Naive B cell (primary cell): ENCODE data around the gene FGFR2. TPM values are rescaled to one million over a fixed set of nuclear protein-coding genes. Genes with fewer than 3 reads are reported as not detected.

Experiments
- ATAC-seq, 2 donors: fragments of 150-1000 bp; cut with Tn5 transposase; 2 replicates each; pipeline ENCODE4 v1.10.0; 2021; ENCODE audit warnings: low read depth in 2 of 2, mild to moderate bottlenecking in 2 of 2, moderate library complexity in 2 of 2
- DNase-seq: peaks from one replicate; pipeline ENCODE4 v3.0.0; 2022
- H3K27ac Mint-ChIP-seq, 6 donors: one replicate each; pipeline ENCODE4 v1.8.0; 2020 to 2022; ENCODE audit warnings: mild to moderate bottlenecking in 6 of 6, mixed read lengths in 6 of 6, moderate library complexity in 5 of 6, inconsistent platforms in 2 of 6
- H3K27me3 Mint-ChIP-seq, 3 donors: one replicate each; pipeline ENCODE4 v1.8.0; 2021 to 2022; ENCODE audit warnings: mixed read lengths in 3 of 3, mild to moderate bottlenecking in 1 of 3
- H3K36me3 Mint-ChIP-seq, 2 donors: one replicate each; pipeline ENCODE4 v1.8.0; 2020 to 2022; ENCODE audit warnings: mixed read lengths in 2 of 2, inconsistent platforms in 1 of 2, mild to moderate bottlenecking in 1 of 2
- H3K4me1 Mint-ChIP-seq, 3 donors: one replicate each; pipeline ENCODE4 v1.8.0; 2020 to 2022; ENCODE audit warnings: mixed read lengths in 3 of 3, inconsistent platforms in 1 of 3, mild to moderate bottlenecking in 1 of 3, moderate library complexity in 1 of 3
- H3K4me3 Mint-ChIP-seq, 8 donors: one replicate each; pipeline ENCODE4 v1.8.0; 2020 to 2022; ENCODE audit warnings: mild to moderate bottlenecking in 8 of 8, mixed read lengths in 8 of 8, moderate library complexity in 8 of 8, inconsistent platforms in 2 of 8
- H3K9me3 Mint-ChIP-seq, 7 donors: one replicate each; pipeline ENCODE4 v1.8.0; 2020 to 2022; ENCODE audit warnings: mixed read lengths in 7 of 7, mild to moderate bottlenecking in 5 of 7, inconsistent platforms in 2 of 7, moderate library complexity in 1 of 7
- polyA plus RNA-seq, 6 donors: library from polyadenylated mRNA; unstranded; fragments of 300-500 nt; fragmentation: Illumina TruSeq; gene quantifications; one replicate each; pipeline ENCODE4 v1.2.3, GENCODE V29; 2021; ENCODE audit warnings: low read depth in 6 of 6

The FGFR2 gene
- polyA plus RNA-seq, 6 donors from 2014 or later, result not detected

GRCh38 chr10:121519411-121519810 is 78.8 kb downstream of the FGFR2 start:
- DNase-seq (no peak), ATAC-seq (no peak)
- no peaks in the 10 kb centered on the region for H3K36me3 Mint-ChIP-seq
- peaks cover 0 to 11% (median 2%) of the 10 kb centered on the region in 7 donors for H3K9me3 Mint-ChIP-seq
- H3K27me3 Mint-ChIP-seq, result no peaks in the 10 kb centered on the region
- no peak overlapping the region for H3K27ac Mint-ChIP-seq
- H3K4me1 Mint-ChIP-seq, result no peaks in the 10 kb centered on the region
- no peak overlapping the region for H3K4me3 Mint-ChIP-seq

- Mint-ChIP-seq H3K4me1 (no peaks in the 10 kb centered on the region), H3K27ac (no peak overlapping the region), H3K27me3 (no peaks in the 10 kb centered on the region), H3K4me3 (no peak overlapping the region), H3K9me3 (peaks cover 0 to 11% (median 2%) of the 10 kb centered on the region in 7 donors), H3K36me3 (no peaks in the 10 kb centered on the region)
- DNase-seq (no peak), ATAC-seq (no peak)
Observed at GRCh38 chr10:121518333-121518732, 79.9 kb downstream of the FGFR2 start.

GRCh38 chr10:121516093-121516865 is 82.0 kb downstream of the FGFR2 start:
- ATAC-seq, result no peak
- H3K27me3 Mint-ChIP-seq, result no peaks in the 10 kb centered on the region
- no peak overlapping the region for H3K4me3 Mint-ChIP-seq
- H3K4me1 Mint-ChIP-seq, result no peaks in the 10 kb centered on the region
- H3K27ac Mint-ChIP-seq, result no peak overlapping the region
- H3K9me3 Mint-ChIP-seq, result peaks cover 0 to 7% (median 2%) of the 10 kb centered on the region in 7 donors
- DNase-seq, result no peak
- no peaks in the 10 kb centered on the region for H3K36me3 Mint-ChIP-seq

GRCh38 chr10:121514141-121514865 is 83.9 kb downstream of the FGFR2 start:
- DNase-seq, result no peak
- Mint-ChIP-seq H3K4me1 (no peaks in the 10 kb centered on the region), H3K9me3 (peaks cover 0 to 2% (median 0%) of the 10 kb centered on the region in 7 donors), H3K27ac (no peak overlapping the region), H3K27me3 (no peaks in the 10 kb centered on the region), H3K36me3 (no peaks in the 10 kb centered on the region), H3K4me3 (no peak overlapping the region)
- no peak for ATAC-seq

GRCh38 chr10:121511943-121512342 is 86.3 kb downstream of the FGFR2 start:
- DNase-seq (no peak), ATAC-seq (no peak)
- Mint-ChIP-seq H3K27me3 (no peaks in the 10 kb centered on the region), H3K36me3 (no peaks in the 10 kb centered on the region), H3K4me3 (no peak overlapping the region), H3K4me1 (no peaks in the 10 kb centered on the region), H3K9me3 (no peaks in the 10 kb centered on the region), H3K27ac (no peak overlapping the region)

DNA sequence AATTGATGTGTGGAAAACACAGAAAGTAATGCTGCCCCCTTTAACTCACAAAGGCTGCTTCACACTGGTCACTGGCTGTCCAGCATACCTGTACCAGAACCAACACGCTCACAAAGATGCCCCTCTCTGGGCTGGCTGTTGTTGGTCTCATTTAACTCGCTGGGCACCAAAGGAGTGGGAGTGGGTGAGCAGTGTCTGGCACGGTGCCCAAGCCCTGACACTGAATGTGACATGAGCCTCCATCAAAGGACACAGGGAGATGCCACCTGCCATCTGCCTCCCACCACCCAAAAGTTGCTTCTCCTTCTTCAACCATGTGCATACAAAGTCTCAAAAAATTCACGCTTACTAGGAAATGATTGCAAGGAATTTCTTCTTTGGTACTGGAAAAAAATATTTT is 86.8 kb downstream of the FGFR2 start:
- Mint-ChIP-seq H3K4me3 (no peak overlapping the region), H3K9me3 (no peaks in the 10 kb centered on the region), H3K36me3 (no peaks in the 10 kb centered on the region), H3K27ac (no peak overlapping the region), H3K27me3 (no peaks in the 10 kb centered on the region), H3K4me1 (no peaks in the 10 kb centered on the region)
- ATAC-seq (no peak), DNase-seq (no peak)

- H3K27me3 Mint-ChIP-seq, result no peaks in the 10 kb centered on the region
- ATAC-seq (no peak), DNase-seq (no peak)
- no peaks in the 10 kb centered on the region for H3K36me3 Mint-ChIP-seq
- no peaks in the 10 kb centered on the region for H3K9me3 Mint-ChIP-seq
- no peaks in the 10 kb centered on the region for H3K4me1 Mint-ChIP-seq
- no peak overlapping the region for H3K27ac Mint-ChIP-seq
- H3K4me3 Mint-ChIP-seq, result peak overlapping the region in 1 of 8 donors; percentile 35
Observed at GRCh38 chr10:121510201-121510771, 88.0 kb downstream of the FGFR2 start.

GRCh38 chr10:121509796-121510195 is 88.4 kb downstream of the FGFR2 start:
- DNase-seq, result no peak
- Mint-ChIP-seq H3K36me3 (no peaks in the 10 kb centered on the region), H3K4me1 (no peaks in the 10 kb centered on the region), H3K4me3 (no peak overlapping the region), H3K27me3 (no peaks in the 10 kb centered on the region), H3K27ac (no peak overlapping the region), H3K9me3 (no peaks in the 10 kb centered on the region)
- ATAC-seq, result no peak

- H3K27me3 Mint-ChIP-seq, result no peaks in the 10 kb centered on the region
- ATAC-seq, result no peak
- no peaks in the 10 kb centered on the region for H3K9me3 Mint-ChIP-seq
- H3K36me3 Mint-ChIP-seq, result no peaks in the 10 kb centered on the region
- DNase-seq, result no peak
- H3K4me3 Mint-ChIP-seq, result no peak overlapping the region
- H3K27ac Mint-ChIP-seq, result no peak overlapping the region
- H3K4me1 Mint-ChIP-seq, result no peaks in the 10 kb centered on the region
Observed at GRCh38 chr10:121509112-121509511, 89.1 kb downstream of the FGFR2 start.

- H3K36me3 Mint-ChIP-seq, result no peaks in the 10 kb centered on the region
- no peak overlapping the region for H3K27ac Mint-ChIP-seq
- H3K4me1 Mint-ChIP-seq, result no peaks in the 10 kb centered on the region
- H3K27me3 Mint-ChIP-seq, result no peaks in the 10 kb centered on the region
- DNase-seq (no peak), ATAC-seq (no peak)
- H3K9me3 Mint-ChIP-seq, result peaks cover 0 to 5% (median 0%) of the 10 kb centered on the region in 7 donors
- no peak overlapping the region for H3K4me3 Mint-ChIP-seq
Observed at GRCh38 chr10:121503587-121504051, 94.6 kb downstream of the FGFR2 start.

DNA sequence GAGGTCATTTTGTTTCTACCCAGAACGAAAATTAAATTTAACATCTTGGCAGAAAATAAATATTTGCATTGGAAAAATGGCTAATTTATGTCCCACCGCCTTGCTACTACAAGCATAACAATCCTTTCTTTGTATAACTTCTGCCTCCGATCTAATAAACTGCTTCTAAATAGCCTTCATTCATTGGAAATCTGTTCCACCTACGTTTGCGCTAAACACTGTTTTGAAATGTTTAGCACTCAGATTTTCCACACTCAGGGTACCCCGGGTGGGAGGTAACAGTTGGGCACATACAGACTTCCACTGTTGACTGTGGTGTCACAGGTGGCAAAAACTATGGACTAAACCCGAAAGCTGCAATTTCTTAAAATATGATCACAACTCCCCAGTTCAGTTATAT is 96.4 kb downstream of the FGFR2 start:
- DNase-seq (no peak), ATAC-seq (no peak)
- no peaks in the 10 kb centered on the region for H3K27me3 Mint-ChIP-seq
- H3K36me3 Mint-ChIP-seq, result no peaks in the 10 kb centered on the region
- no peak overlapping the region for H3K4me3 Mint-ChIP-seq
- peaks cover 0 to 5% (median 0%) of the 10 kb centered on the region in 7 donors for H3K9me3 Mint-ChIP-seq
- H3K4me1 Mint-ChIP-seq, result no peaks in the 10 kb centered on the region
- no peak overlapping the region for H3K27ac Mint-ChIP-seq

DNA sequence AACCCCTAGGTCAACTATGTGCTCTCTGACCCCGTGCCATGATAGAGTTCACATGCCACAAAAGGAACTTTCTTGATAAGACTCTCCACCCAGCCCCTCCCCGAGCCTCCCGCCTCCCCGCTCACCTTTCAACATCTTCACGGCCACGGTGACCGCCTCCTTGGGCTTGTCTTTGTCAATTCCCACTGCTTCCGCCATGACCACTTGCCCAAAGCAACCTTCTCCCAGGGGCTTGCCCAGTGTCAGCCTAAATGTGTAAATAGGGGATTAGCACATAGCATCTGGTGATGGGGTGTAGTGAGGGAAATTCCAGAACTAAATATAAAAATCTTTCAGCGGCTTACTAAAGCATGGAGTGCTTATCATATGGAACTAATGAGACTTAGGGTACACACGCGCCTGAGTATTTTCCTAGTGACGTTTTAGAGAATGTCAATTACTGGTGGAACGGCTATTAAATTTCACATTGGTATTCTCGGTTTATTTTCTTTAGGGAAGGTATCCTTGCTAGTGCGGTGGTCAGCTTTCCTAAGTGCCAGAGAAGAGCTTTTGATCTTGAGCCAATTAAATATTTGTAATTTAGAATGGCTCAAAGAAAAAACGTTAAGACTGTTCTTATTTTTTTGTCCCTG is 97.4 kb downstream of the FGFR2 start:
- DNase-seq (no peak), ATAC-seq (no peak)
- Mint-ChIP-seq H3K4me3 (no peak overlapping the region), H3K36me3 (no peaks in the 10 kb centered on the region), H3K27ac (no peak overlapping the region), H3K27me3 (no peaks in the 10 kb centered on the region), H3K4me1 (no peaks in the 10 kb centered on the region), H3K9me3 (peaks cover 0 to 5% (median 0%) of the 10 kb centered on the region in 7 donors)
